NCI-H1105 (cell line): Measurements from ENCODE around the gene EHD3.
A peak's percentile ranks its signal among the peaks of the same experiment; 100 is the strongest.

Experiments used
- DNase-seq: peaks from one replicate; lab custom pipeline; 2025; lab: John Stamatoyannopoulos, UW

The EHD3 gene

GRCh38 chr2:31233741-31234682 lies at the start of gene EHD3:
Gene EHD3, plus strand, starts transcription at chr2:31234152. Its CDS starts 470 bp downstream, at chr2:31234622.
- DNase-seq = peak; percentile 90

GRCh38 chr2:31187166-31187565 lies 46.8 kb upstream of the EHD3 start:
- DNase-seq = no peak

GRCh38 chr2:31188131-31188530 lies 45.8 kb upstream of the EHD3 start:
- no peak for DNase-seq

GRCh38 chr2:31189141-31189540 lies 44.8 kb upstream of the EHD3 start:
- no peak for DNase-seq

GRCh38 chr2:31190188-31190587 lies 43.8 kb upstream of the EHD3 start:
- no peak for DNase-seq

GRCh38 chr2:31191931-31192330 lies 42.0 kb upstream of the EHD3 start:
- DNase-seq = no peak

GRCh38 chr2:31192396-31192795 lies 41.6 kb upstream of the EHD3 start:
- no peak for DNase-seq

GRCh38 chr2:31192851-31193392 lies 41.0 kb upstream of the EHD3 start:
- no peak for DNase-seq

- DNase-seq = no peak
Observed at GRCh38 chr2:31193806-31194205, 40.1 kb upstream of the EHD3 start.

- no peak for DNase-seq
Observed at GRCh38 chr2:31196622-31197021, 37.3 kb upstream of the EHD3 start.

- no peak for DNase-seq
Observed at GRCh38 chr2:31197166-31197565, 36.8 kb upstream of the EHD3 start.

- DNase-seq = no peak
Observed at GRCh38 chr2:31197669-31198068, 36.3 kb upstream of the EHD3 start.

GRCh38 chr2:31199206-31199605 lies 34.7 kb upstream of the EHD3 start:
- no peak for DNase-seq

- no peak for DNase-seq
Observed at GRCh38 chr2:31200972-31201371, 33.0 kb upstream of the EHD3 start.

- DNase-seq = no peak
Observed at GRCh38 chr2:31202041-31202440, 31.9 kb upstream of the EHD3 start.

GRCh38 chr2:31202833-31203232 lies 31.1 kb upstream of the EHD3 start:
- DNase-seq = no peak

- no peak for DNase-seq
Observed at GRCh38 chr2:31203916-31204315, 30.0 kb upstream of the EHD3 start.

- DNase-seq = no peak
Observed at GRCh38 chr2:31204783-31205182, 29.2 kb upstream of the EHD3 start.

GRCh38 chr2:31205186-31205585 lies 28.8 kb upstream of the EHD3 start:
- no peak for DNase-seq

GRCh38 chr2:31205613-31206012 lies 28.3 kb upstream of the EHD3 start:
- DNase-seq = no peak

- no peak for DNase-seq
Observed at GRCh38 chr2:31207790-31208189, 26.2 kb upstream of the EHD3 start.

- no peak for DNase-seq
Observed at GRCh38 chr2:31208240-31208639, 25.7 kb upstream of the EHD3 start.
